Smooth muscle cell (in vitro differentiated cells): ENCODE measurements around the gene HIPK1. TPM values are rescaled to one million over a fixed set of nuclear protein-coding genes. Genes with fewer than 3 reads are reported as not detected.

Source experiments
- DNase-seq: peaks from one replicate; lab custom pipeline; 2025; ENCODE audit not compliant: unreplicated experiment; lab: John Stamatoyannopoulos, UW
- H2AFZ ChIP-seq: fragments of 200-600 bp; sonication (generic); 2 replicates; pipeline ENCODE4 v1.6.0; 2016; ENCODE audit warnings: antibody characterized with exemption, low read depth, mild to moderate bottlenecking
- H3F3A ChIP-seq: fragments of 200-600 bp; sonication (generic); 2 replicates; pipeline ENCODE4 v1.6.0; 2017; ENCODE audit warnings: antibody characterized with exemption, low read depth
- H3K27ac ChIP-seq: fragments of 200-600 bp; sonication (generic); 2 replicates; pipeline ENCODE4 v1.5.1; 2016; ENCODE audit warnings: low read depth, mild to moderate bottlenecking
- H3K27me3 ChIP-seq: fragments of 200-600 bp; sonication (generic); 2 replicates; pipeline ENCODE4 v1.6.1; 2016; ENCODE audit warnings: low read depth, mild to moderate bottlenecking
- H3K36me3 ChIP-seq: fragments of 200-600 bp; sonication (generic); 2 replicates; pipeline ENCODE4 v1.5.1; 2016; ENCODE audit warnings: low read depth
- H3K4me1 ChIP-seq: fragments of 200-600 bp; sonication (generic); 2 replicates; pipeline ENCODE4 v1.5.1; 2016; ENCODE audit warnings: low read depth
- H3K4me2 ChIP-seq: fragments of 200-600 bp; sonication (generic); 2 replicates; pipeline ENCODE4 v1.6.0; 2016; ENCODE audit warnings: mild to moderate bottlenecking
- H3K4me3 ChIP-seq: fragments of 200-600 bp; sonication (generic); 2 replicates; pipeline ENCODE4 v1.5.1; 2016; ENCODE audit warnings: mild to moderate bottlenecking
- H3K79me2 ChIP-seq: fragments of 200-600 bp; sonication (generic); 2 replicates; pipeline ENCODE4 v1.6.0; 2016; ENCODE audit warnings: low read depth, mild to moderate bottlenecking
- H3K9ac ChIP-seq: fragments of 200-600 bp; sonication (generic); 2 replicates; pipeline ENCODE4 v1.6.0; 2016; ENCODE audit warnings: low read depth
- H3K9me3 ChIP-seq: fragments of 200-600 bp; sonication (generic); replicated peaks from 2 replicates; pipeline ENCODE4 v1.5.1; 2016; ENCODE audit warnings: low read depth
- H4K20me1 ChIP-seq: fragments of 200-600 bp; sonication (generic); 2 replicates; pipeline ENCODE4 v1.6.0; 2016; ENCODE audit warnings: low read depth
- WGBS: methylation state at CpG from one replicate; pipeline ENCODE4 v1.1.7; 2016; ENCODE audit warnings: low lambda C conversion rate; 5-methylcytosine and 5-hydroxymethylcytosine counted together
- polyA plus RNA-seq: library from polyadenylated mRNA; unstranded; fragments of >200 nt; fragmentation: Nextera tagmentation; extraction: Ambion mirVana; gene quantifications from 2 replicates; pipeline ENCODE4 v1.2.1, GENCODE V29; 2016
- total RNA-seq: library from RNA; depleted of rRNA; stranded (reverse); fragments of >200 nt; gene quantifications from 2 replicates; pipeline ENCODE4 v1.2.3, GENCODE V29; 2014
- TF ChIP-seq, protein P1 (sequence below): fragments of 200-600 bp; sonication (generic); IDR thresholded peaks from 2 replicates; pipeline ENCODE4 v1.5.1; 2017; ENCODE audit warnings: borderline replicate concordance, mild to moderate bottlenecking, antibody characterized with exemption; ENCODE audit not compliant: insufficient read depth, poor library complexity, severe bottlenecking

The HIPK1 gene
- total and polyA plus RNA-seq, 2 experiments from 2014 or later, result 12.0 to 34.2 TPM

DNA sequence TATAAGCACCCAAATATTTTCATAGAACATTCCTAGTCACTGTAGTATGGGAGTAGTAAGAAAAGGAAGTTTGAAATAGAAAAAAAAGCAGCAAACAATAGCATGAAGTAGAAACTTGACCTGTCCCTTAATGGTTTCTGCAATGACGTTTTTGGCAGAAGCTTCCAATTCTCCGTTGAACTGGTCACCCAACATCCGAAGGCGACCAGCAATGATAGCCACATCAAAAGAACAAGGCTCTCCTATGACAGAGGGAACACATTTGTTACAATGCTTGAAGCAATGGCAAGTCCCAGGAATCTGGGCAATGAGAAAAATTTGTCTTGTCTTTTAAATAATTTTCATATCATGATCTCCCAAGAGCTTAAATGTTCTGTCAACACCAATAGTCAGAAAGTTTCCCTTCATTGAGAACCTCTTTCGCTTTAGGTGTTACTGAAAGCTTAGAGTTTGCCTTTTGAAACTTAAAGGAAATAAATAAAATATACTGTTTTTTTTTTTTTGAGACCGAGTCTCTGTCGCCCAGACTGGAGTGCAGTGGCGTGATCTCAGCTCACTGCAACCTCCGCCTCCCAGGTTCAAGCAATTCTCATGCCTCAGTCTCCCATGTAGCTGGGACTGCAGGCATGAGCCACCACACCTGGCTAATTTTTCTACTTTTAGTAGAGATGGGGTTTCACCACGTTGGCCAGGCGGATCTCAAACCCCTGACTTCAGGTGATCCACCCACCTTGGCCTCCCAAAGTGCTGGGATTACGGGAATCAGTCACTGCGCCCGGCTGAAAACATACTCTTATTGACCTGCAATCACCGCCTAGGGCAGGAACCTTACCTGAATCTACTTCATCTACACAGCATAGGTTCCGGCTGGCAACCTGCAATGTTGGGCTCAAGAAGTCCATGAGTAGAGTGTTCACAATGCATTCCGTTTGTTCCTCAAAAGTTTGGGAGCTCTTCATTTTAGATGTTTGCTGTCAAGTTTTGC, 42.4 kb upstream of the HIPK1 start:
- H3K79me2 ChIP-seq, result no peaks in the 10 kb centered on the region
- H3K9ac ChIP-seq, result no peak overlapping the region
- no peak overlapping the region for H3K4me2 ChIP-seq
- no peaks in the 10 kb centered on the region for H3K4me1 ChIP-seq
- no peaks in the 10 kb centered on the region for H3K9me3 ChIP-seq
- no peaks in the 10 kb centered on the region for H4K20me1 ChIP-seq
- H2AFZ ChIP-seq, result no peak overlapping the region
- TF ChIP-seq, protein P1, sequence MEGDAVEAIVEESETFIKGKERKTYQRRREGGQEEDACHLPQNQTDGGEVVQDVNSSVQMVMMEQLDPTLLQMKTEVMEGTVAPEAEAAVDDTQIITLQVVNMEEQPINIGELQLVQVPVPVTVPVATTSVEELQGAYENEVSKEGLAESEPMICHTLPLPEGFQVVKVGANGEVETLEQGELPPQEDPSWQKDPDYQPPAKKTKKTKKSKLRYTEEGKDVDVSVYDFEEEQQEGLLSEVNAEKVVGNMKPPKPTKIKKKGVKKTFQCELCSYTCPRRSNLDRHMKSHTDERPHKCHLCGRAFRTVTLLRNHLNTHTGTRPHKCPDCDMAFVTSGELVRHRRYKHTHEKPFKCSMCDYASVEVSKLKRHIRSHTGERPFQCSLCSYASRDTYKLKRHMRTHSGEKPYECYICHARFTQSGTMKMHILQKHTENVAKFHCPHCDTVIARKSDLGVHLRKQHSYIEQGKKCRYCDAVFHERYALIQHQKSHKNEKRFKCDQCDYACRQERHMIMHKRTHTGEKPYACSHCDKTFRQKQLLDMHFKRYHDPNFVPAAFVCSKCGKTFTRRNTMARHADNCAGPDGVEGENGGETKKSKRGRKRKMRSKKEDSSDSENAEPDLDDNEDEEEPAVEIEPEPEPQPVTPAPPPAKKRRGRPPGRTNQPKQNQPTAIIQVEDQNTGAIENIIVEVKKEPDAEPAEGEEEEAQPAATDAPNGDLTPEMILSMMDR, result no peak
- 92% methylated on average over 17 of the region's 17 CpGs for WGBS
- H3K36me3 ChIP-seq, result no peaks in the 10 kb centered on the region
- H3K4me3 ChIP-seq, result no peak overlapping the region
- H3F3A ChIP-seq, result no peaks in the 10 kb centered on the region
- no peaks in the 10 kb centered on the region for H3K27me3 ChIP-seq
- no peak overlapping the region for H3K27ac ChIP-seq
- DNase-seq, result no peak

DNA sequence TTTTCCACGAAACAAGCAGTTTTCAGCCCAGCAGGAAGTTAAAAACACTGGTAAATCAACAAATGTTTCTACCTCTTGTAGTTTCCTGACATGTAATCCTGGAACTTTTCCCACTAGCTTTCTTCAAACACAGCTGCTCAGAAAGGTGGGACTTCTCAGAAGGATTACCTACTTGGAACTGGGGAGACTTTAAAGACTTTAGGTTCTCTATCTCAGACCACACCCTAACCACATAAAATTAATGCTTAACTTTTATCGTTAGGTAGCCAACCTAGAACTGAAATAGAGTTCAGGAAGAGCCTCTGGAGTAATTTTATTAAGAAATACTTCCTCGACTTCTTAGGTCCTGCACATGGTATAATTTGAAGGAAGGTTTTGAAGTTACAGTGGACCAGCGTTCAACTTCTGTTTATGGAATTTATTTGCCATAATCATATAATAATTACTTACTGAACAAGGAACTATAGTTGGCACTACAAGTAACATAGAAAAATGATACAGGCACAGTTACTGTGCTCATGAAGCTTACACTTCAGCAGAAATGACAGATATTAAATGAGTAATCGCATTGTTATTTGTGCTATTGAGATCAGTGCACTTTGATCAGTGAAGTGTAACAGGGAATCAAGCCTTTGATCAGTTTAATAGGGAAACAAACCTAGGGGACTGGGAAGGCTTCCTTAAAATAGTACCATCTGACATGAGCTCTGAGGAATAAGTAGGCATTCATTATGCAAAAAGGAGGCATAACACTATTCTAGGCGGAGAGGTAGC, 41.5 kb upstream of the HIPK1 start, which contains the start of gene BCL2L15:
TSS of gene BCL2L15 (minus strand) at position 180 of the 774 bp plus-strand sequence. CDS start 206 bp downstream, outside the sequence.
- no peak for DNase-seq
- TF ChIP-seq, protein P1, result no peak
- Histone ChIP-seq H3K79me2 (no peaks in the 10 kb centered on the region), H4K20me1 (no peaks in the 10 kb centered on the region), H3K4me3 (no peak within 1 kb of the TSS), H2AFZ (no peak within 1 kb of the TSS), H3K4me1 (no peaks in the 10 kb centered on the region), H3K36me3 (no peaks in the 10 kb centered on the region), H3K27me3 (no peaks in the 10 kb centered on the region), H3K27ac (no peak within 1 kb of the TSS), H3K4me2 (no peak within 1 kb of the TSS), H3F3A (no peaks in the 10 kb centered on the region), H3K9me3 (no peaks in the 10 kb centered on the region), H3K9ac (no peak within 1 kb of the TSS)
- 91% methylated on average over 6 of the region's 6 CpGs for WGBS

DNA sequence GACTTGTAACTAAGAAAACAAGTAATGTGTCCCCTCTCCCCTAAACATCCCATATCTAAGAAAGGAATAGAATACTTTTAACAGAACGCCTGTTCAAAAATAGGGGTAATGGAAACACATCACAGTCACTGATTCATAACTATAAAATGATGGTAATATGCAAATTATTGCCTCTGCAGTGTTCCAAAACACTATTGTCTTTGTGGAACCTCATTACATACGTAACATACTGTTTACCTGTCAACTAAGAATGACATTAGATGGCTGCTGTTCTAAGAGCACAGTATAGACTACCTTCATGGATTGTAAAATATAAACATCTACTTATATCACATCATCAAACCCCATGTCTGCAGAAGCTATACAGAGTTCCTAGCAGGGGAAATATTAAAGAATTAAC, 38.3 kb upstream of the HIPK1 start:
- no peaks in the 10 kb centered on the region for H3K4me1 ChIP-seq
- H3K36me3 ChIP-seq, result no peaks in the 10 kb centered on the region
- no peak overlapping the region for H3K9ac ChIP-seq
- no peaks in the 10 kb centered on the region for H3K9me3 ChIP-seq
- no peak overlapping the region for H3K4me2 ChIP-seq
- 61% methylated on average over 2 of the region's 2 CpGs for WGBS
- no peak for DNase-seq
- H3K4me3 ChIP-seq, result no peak overlapping the region
- H3K27me3 ChIP-seq, result no peaks in the 10 kb centered on the region
- H4K20me1 ChIP-seq, result no peaks in the 10 kb centered on the region
- no peaks in the 10 kb centered on the region for H3K79me2 ChIP-seq
- no peaks in the 10 kb centered on the region for H3F3A ChIP-seq
- H2AFZ ChIP-seq, result no peak overlapping the region
- H3K27ac ChIP-seq, result no peak overlapping the region
- TF ChIP-seq, protein P1, result no peak
